ENCODE results near the gene NUP153.

NUP153 gene

DNA sequence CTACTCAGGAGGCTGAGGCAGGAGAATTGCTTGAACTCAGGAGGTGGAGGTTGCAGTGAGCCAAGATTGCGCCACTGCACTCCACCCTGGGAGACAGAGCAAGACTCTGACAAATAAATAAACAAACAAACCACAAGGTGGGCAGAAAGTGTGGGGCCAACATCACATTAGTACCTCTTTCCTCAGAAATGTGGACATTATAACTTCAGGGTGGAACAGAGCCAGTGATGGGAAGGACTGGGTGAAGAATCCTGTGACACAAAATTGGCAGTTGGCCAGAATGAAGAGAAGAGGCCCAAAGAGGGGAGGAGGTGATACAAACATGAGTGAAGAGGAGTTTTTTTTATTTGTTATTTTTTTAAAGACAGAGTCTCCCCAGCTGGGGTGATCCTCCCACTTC, 50.6 kb downstream of the NUP153 start:
- Histone ChIP-seq H3K9ac (no peak overlapping the region), H3K4me2 (no peak overlapping the region), H3K4me1 (no peaks in the 10 kb centered on the region), H3K4me3 (no peak overlapping the region), H3K36me3 (peaks cover 95 to 100% (median 100%) of the 10 kb centered on the region in 11 experiments), H3K9me3 (replicated peaks in 1 of 11) (no peaks in the 10 kb centered on the region), H3K27ac (no peak overlapping the region), H3K27me3 (no peaks in the 10 kb centered on the region), H4K20me1 (peaks cover 3 to 97% (median 43%) of the 10 kb centered on the region in 11 experiments; a peak in 19 of 22 replicates)
- no peak for TF ChIP-seq Cebpa-rat (IDR thresholded peaks at IDR 0.05)

DNA sequence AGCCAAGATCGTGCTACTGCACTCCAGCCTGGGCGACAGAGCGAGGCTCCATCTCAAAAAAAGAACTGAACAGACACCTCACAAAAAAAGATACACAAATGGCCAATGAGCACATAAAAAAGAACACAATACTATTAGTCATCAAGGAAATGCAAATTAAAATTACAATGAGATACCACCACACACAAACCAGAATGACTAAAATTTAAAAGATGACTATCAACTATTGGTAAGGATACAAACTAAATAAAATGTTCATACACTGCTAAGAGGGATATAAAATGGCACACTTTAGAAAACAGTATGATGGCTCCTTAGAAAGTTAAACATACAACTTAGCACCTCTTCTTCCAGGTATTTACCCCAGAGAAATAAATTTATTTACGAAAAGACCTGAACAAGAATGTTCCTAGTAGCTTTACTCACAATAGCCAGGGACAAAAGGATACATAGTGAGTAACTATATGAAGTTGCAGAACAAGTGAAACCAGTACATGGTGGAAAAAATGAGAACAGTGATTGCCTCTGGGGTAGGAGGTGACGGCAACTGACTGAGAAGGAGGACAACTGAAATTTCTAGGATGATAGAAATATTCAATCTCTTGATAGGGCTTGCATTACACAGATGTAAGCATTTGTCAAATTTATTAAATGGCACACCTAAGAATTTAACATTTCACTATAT, 53.4 kb downstream of the NUP153 start:
- H4K20me1 ChIP-seq: peaks cover 3 to 92% (median 44%) of the 10 kb centered on the region in 11 experiments; a peak in 19 of 22 replicates
- no peak overlapping the region for H3K9ac ChIP-seq
- H3K4me2 ChIP-seq: no peak overlapping the region
- H3K36me3 ChIP-seq: peaks cover 96 to 100% (median 100%) of the 10 kb centered on the region in 11 experiments
- no peak overlapping the region for H3K27ac ChIP-seq
- H3K27me3 ChIP-seq: no peaks in the 10 kb centered on the region
- no peaks in the 10 kb centered on the region for H3K9me3 ChIP-seq (replicated peaks in 1 of 11)
- H3K4me1 ChIP-seq: no peaks in the 10 kb centered on the region
- TF ChIP-seq Cebpa-rat (IDR thresholded peaks at IDR 0.05): no peak
- H3K4me3 ChIP-seq: no peak overlapping the region

DNA sequence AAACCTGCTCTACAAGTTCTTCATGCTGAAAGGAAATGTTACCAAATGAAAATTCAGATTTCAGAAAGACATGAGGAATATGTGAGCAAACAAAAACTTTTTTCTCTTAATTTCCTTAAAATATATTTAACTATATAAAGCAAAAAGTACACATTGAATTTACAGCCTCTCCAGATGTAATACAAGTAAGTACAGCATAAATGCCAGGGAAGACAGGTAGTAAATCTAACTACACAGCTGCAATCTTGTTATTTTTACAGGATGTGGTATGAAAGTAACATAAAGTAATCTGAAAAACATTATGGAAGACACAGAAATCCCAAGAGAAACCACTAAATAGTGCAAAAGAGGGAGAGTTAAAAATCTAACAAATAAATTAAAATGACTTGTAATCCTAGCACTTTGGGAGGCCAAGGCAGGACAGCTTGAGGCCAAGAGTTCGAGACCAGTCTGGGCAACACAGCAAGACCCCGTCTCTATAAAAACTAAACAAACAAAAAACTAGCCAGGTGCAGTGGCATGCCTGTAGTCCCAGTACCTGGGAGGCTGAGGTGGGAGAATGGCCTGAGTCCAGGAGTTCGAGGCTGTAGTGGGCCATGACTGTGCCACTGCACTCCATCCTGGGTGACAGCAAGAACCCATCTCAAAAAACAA, 55.9 kb downstream of the NUP153 start:
- H3K27me3 ChIP-seq: no peaks in the 10 kb centered on the region
- H3K9me3 ChIP-seq (replicated peaks in 1 of 11): no peaks in the 10 kb centered on the region
- H4K20me1 ChIP-seq: peaks cover 0 to 75% (median 24%) of the 10 kb centered on the region in 11 experiments; a peak in 19 of 22 replicates
- no peak overlapping the region for H3K4me3 ChIP-seq
- H3K9ac ChIP-seq: no peak overlapping the region
- H3K4me2 ChIP-seq: no peak overlapping the region
- no peaks in the 10 kb centered on the region for H3K4me1 ChIP-seq
- TF ChIP-seq Cebpa-rat (IDR thresholded peaks at IDR 0.05): no peak
- no peak overlapping the region for H3K27ac ChIP-seq
- peaks cover 97 to 100% (median 100%) of the 10 kb centered on the region in 11 experiments for H3K36me3 ChIP-seq

DNA sequence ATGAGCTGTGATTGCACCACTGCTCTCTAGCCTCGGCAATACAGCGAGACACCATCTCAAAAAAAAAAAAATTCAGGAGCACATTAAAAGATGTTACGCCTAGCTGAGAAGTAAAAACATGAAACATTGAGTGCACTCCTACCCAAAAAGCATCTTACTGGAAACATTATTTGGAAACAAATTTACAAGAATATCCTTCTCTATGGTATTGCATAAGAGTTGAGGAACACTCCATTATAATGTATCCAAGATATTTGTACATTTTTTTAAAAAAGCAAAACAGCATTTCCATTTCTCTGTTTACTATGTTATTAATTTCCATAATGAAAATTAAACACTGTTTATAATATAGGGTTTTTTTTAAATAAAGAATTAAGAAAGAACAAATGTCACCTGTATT, 58.0 kb downstream of the NUP153 start:
- Histone ChIP-seq H4K20me1 (peaks cover 0 to 54% (median 23%) of the 10 kb centered on the region in 11 experiments; a peak in 19 of 22 replicates), H3K4me2 (no peak overlapping the region), H3K27ac (no peak overlapping the region), H3K27me3 (no peaks in the 10 kb centered on the region), H3K36me3 (peaks cover 97 to 100% (median 100%) of the 10 kb centered on the region in 11 experiments), H3K9me3 (replicated peaks in 1 of 11) (peaks cover 0 to 8% (median 0%) of the 10 kb centered on the region in 11 experiments; a peak in 2 of 22 replicates), H3K4me3 (no peak overlapping the region), H3K9ac (no peak overlapping the region), H3K4me1 (no peaks in the 10 kb centered on the region)
- TF ChIP-seq Cebpa-rat (IDR thresholded peaks at IDR 0.05): no peak

DNA sequence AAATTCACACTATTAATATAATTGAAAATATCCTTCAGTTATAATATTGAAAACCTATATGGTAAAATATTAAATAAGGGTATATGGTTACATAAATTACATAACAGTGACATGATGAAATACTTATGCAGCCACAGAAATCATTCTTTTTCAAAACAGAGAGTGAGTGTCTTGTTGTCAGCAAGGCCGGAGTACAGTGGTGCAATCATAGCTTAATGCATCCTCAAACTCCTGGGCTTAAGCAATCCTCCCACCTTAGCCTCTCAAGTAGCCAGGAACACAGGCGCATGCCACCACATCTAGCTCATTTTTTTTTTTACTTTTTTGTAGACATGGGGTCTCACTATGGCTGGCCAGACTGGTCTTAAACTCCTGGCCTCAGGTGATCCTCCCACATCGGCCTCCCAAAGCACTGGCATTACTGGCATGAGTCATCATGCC, 66.2 kb downstream of the NUP153 start:
- TF ChIP-seq Cebpa-rat (IDR thresholded peaks at IDR 0.05): no peak
- H3K36me3 ChIP-seq: peaks cover 98 to 100% (median 100%) of the 10 kb centered on the region in 11 experiments
- H3K9ac ChIP-seq: no peak overlapping the region
- H3K4me1 ChIP-seq: peaks cover 0 to 25% (median 7%) of the 10 kb centered on the region in 10 experiments; a peak in 8 of 20 replicates
- no peaks in the 10 kb centered on the region for H3K27me3 ChIP-seq
- 0 out of 22 replicates have a peak overlapping the region, but pooled peaks of 1 of the 11 experiments have one; percentile 13 for H3K27ac ChIP-seq
- no peak overlapping the region for H3K4me3 ChIP-seq
- H3K4me2 ChIP-seq: no peak overlapping the region
- H4K20me1 ChIP-seq: peaks cover 0 to 73% (median 18%) of the 10 kb centered on the region in 11 experiments; a peak in 13 of 22 replicates
- H3K9me3 ChIP-seq (replicated peaks in 1 of 11): peaks cover 0 to 18% (median 7%) of the 10 kb centered on the region in 11 experiments; a peak in 8 of 22 replicates

DNA sequence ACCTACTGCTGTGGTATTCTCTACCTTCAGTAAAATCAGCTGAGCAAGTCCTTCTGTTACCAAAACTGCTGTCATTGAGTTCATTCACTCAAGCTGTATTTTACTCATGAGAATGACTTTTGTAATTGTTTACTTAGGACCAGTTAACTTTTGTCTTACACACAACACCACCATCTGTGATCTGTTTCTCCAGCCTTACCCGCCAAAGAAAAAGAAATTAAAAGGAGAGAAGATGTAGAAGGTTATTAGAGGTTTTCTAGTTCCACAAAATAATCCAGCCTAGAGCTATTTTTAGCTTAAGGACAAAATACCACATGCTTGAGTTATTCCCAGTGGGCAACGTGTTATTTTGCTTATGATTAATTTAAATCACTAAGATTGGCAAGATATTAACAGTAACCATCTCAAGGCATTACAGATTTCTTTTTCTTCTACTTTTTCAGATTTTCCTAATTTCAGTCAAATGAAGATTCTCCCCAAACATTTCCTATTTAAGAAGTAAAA, 68.5 kb downstream of the NUP153 start:
- TF ChIP-seq Cebpa-rat (IDR thresholded peaks at IDR 0.05): no peak
- Histone ChIP-seq H3K4me2 (peak overlapping the region in 5 of 11 experiments; percentile 14 to 40 (median 26); a peak in 7 of 22 replicates), H3K4me1 (peaks cover 0 to 25% (median 10%) of the 10 kb centered on the region in 10 experiments; a peak in 10 of 20 replicates), H3K9me3 (replicated peaks in 1 of 11) (peaks cover 0 to 9% (median 6%) of the 10 kb centered on the region in 11 experiments; a peak in 7 of 22 replicates), H3K27ac (no peak overlapping the region), H3K9ac (no peak overlapping the region), H3K36me3 (peaks cover 90 to 100% (median 100%) of the 10 kb centered on the region in 11 experiments), H3K4me3 (no peak overlapping the region), H4K20me1 (peaks cover 0 to 87% (median 40%) of the 10 kb centered on the region in 11 experiments; a peak in 20 of 22 replicates), H3K27me3 (no peaks in the 10 kb centered on the region)

DNA sequence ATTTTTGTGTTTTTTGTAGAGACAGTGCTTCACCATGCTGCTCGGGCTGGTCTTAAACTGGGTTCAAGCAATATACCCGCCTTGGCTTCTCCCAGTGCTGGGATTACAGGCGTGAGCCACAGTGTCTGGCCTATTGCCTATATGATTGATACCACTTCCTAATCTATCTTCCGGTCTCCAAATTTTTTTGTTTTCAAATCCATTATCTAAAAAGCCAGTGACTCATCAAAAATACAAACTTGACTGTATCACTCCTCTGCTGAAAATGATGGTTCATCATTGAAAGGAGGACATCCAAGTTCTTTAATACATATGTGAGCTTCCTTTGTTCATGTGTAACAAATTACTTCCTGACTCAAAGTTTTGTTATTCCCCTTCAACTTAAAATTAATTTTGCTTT, 71.2 kb downstream of the NUP153 start:
- Histone ChIP-seq H3K27me3 (no peaks in the 10 kb centered on the region), H3K9ac (no peak overlapping the region), H3K4me2 (no peak overlapping the region), H4K20me1 (peaks cover 0 to 90% (median 62%) of the 10 kb centered on the region in 11 experiments; a peak in 20 of 22 replicates), H3K4me3 (no peak overlapping the region), H3K4me1 (peaks cover 0 to 25% (median 10%) of the 10 kb centered on the region in 10 experiments; a peak in 10 of 20 replicates), H3K9me3 (replicated peaks in 1 of 11) (no peaks in the 10 kb centered on the region), H3K36me3 (peaks cover 88 to 100% (median 99%) of the 10 kb centered on the region in 11 experiments), H3K27ac (peak overlapping the region in 1 of 11 experiments; percentile 41; a peak in 1 of 22 replicates)
- TF ChIP-seq Cebpa-rat (IDR thresholded peaks at IDR 0.05): no peak

DNA sequence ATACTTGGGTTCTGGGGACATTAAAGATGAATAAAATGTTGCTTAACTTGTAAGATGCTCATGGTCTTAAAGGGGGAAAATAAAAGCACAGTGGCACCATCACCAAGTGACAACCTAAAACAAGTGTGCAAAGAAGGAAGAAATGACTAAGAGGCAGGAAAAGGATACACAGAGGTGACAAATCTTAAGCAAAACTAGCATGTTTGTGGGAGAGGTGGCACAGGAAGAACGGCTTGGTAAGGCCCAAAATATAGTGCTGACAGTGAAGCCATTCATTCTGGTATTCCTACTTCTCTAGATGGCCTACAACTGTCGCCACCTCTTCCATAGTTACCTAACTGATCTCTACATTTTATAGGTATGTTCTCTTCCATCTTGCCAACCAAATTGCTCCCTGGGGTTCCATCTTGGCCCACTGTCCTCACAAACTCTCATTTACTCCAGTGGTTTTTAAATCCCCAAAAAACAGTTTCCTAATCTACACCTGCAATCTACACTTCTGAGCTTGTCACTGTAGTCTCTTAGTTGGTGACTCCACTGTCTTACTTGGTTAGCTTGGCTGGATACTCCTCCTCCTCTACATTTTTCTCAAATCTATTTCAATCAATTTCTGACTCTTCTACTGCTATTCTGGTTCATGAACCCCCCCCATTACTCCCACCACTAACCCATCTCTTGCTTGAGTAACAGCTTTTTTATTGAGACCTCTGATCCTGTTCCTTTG, 73.1 kb downstream of the NUP153 start:
- no peak overlapping the region for H3K4me2 ChIP-seq
- no peak for TF ChIP-seq Cebpa-rat (IDR thresholded peaks at IDR 0.05)
- H3K9me3 ChIP-seq (replicated peaks in 1 of 11): no peaks in the 10 kb centered on the region

More for the DNA sequence above, 73.1 kb downstream of the NUP153 start:
- peaks cover 0 to 98% (median 64%) of the 10 kb centered on the region in 11 experiments; a peak in 20 of 22 replicates for H4K20me1 ChIP-seq
- no peak overlapping the region for H3K27ac ChIP-seq
- H3K9ac ChIP-seq: no peak overlapping the region
- H3K4me3 ChIP-seq: no peak overlapping the region
- no peaks in the 10 kb centered on the region for H3K27me3 ChIP-seq
- H3K4me1 ChIP-seq: peaks cover 0 to 14% (median 4%) of the 10 kb centered on the region in 10 experiments; a peak in 10 of 20 replicates
- peaks cover 86 to 100% (median 98%) of the 10 kb centered on the region in 11 experiments for H3K36me3 ChIP-seq

Data from BLaER1 treated with 17β-estradiol and CSF1 and Interleukin-3, amounts not matched to agents 10 nM and 100 nM (cell line).